Liver (tissue), 9 donors: ENCODE data around the gene ZMYND8. TPM values are rescaled to one million over a fixed set of nuclear protein-coding genes. Genes with fewer than 3 reads are reported as not detected.

Source experiments
- DNase-seq: peaks from one replicate; pipeline ENCODE4 v3.0.0-alpha.2; 2017; ENCODE audit warnings: low spot score
- H3K27ac ChIP-seq, 2 donors: one replicate each; pipeline ENCODE4 v1.7.0; 2013; ENCODE audit warnings: inconsistent platforms in 2 of 2, low read length in 2 of 2, control low read depth in 1 of 2, low read depth in 1 of 2, mild to moderate bottlenecking in 1 of 2
- H3K27me3 ChIP-seq, 4 donors: one replicate each; pipeline versions ENCODE4 v1.6.1 to v1.7.0; 2013; ENCODE audit warnings: low read length in 3 of 4, inconsistent platforms in 1 of 4, mild to moderate bottlenecking in 1 of 4, moderate library complexity in 1 of 4; ENCODE audit not compliant: control insufficient read depth in 4 of 4, insufficient read depth in 4 of 4
- H3K36me3 ChIP-seq, 4 donors: one replicate each; pipeline versions ENCODE4 v1.6.1 to v1.7.0; 2013; ENCODE audit warnings: low read length in 3 of 4, mild to moderate bottlenecking in 3 of 4, low read depth in 1 of 4, moderate library complexity in 1 of 4; ENCODE audit not compliant: control insufficient read depth in 4 of 4, insufficient read depth in 3 of 4
- H3K4me1 ChIP-seq, 4 donors: one replicate each; pipeline versions ENCODE4 v1.6.1 to v1.7.0; 2013; ENCODE audit warnings: low read length in 3 of 4, mild to moderate bottlenecking in 3 of 4, moderate library complexity in 1 of 4; ENCODE audit not compliant: control insufficient read depth in 4 of 4, insufficient read depth in 4 of 4
- H3K4me3 ChIP-seq, 3 donors: one replicate each; pipeline versions ENCODE4 v1.6.1 to v1.7.0; 2013; ENCODE audit warnings: low read length in 3 of 3, control low read depth in 1 of 3, low read depth in 1 of 3, mild to moderate bottlenecking in 1 of 3
- H3K9ac ChIP-seq, 2 donors: one replicate each; pipeline ENCODE4 v1.7.0; 2013; ENCODE audit warnings: low read length in 2 of 2, mild to moderate bottlenecking in 2 of 2, moderate library complexity in 2 of 2, control low read depth in 1 of 2, low read depth in 1 of 2
- H3K9me3 ChIP-seq, 4 donors: one replicate each; pipeline versions ENCODE4 v1.6.1 to v1.7.0; 2013; ENCODE audit warnings: low read length in 3 of 4; ENCODE audit not compliant: control insufficient read depth in 4 of 4
- HNF4G ChIP-seq: IDR thresholded peaks from 2 replicates; pipeline ENCODE4 v1.6.1; 2016; ENCODE audit warnings: antibody characterized with exemption
- NR2F2 ChIP-seq: IDR thresholded peaks from 2 replicates; pipeline ENCODE4 v1.6.1; 2016; ENCODE audit warnings: antibody characterized with exemption
- RAD21 ChIP-seq, 2 donors: IDR thresholded peaks; 2 replicates each; pipeline ENCODE4 v1.6.1; 2016; ENCODE audit warnings: antibody characterized with exemption in 2 of 2, mild to moderate bottlenecking in 2 of 2
- RXRA ChIP-seq, 2 donors: IDR thresholded peaks; 2 replicates each; pipeline ENCODE4 v1.6.1; 2017 to 2018; ENCODE audit warnings: antibody characterized with exemption in 2 of 2, mild to moderate bottlenecking in 1 of 2
- SP1 ChIP-seq: IDR thresholded peaks from 2 replicates; pipeline ENCODE4 v1.6.1; 2018; ENCODE audit warnings: antibody characterized with exemption, mild to moderate bottlenecking
- YY1 ChIP-seq: IDR thresholded peaks from 2 replicates; pipeline ENCODE4 v1.6.1; 2016; ENCODE audit warnings: antibody characterized with exemption, mild to moderate bottlenecking
- WGBS: extraction: QIAGEN DNeasy Blood & Tissue Kit; methylation state at CpG from one replicate; pipeline ENCODE4 v1.1.7; 2013; 5-methylcytosine and 5-hydroxymethylcytosine counted together
- polyA plus RNA-seq, 2 donors: library from polyadenylated mRNA; stranded (reverse) in 1 of 2; unstranded in 1 of 2; fragments of 200-250 nt in 1 of 2; fragments of >200 nt in 1 of 2; fragmentation: Nextera tagmentation in 1 of 2; extraction: Ambion mirVana in 1 of 2; gene quantifications; one replicate each; pipeline versions ENCODE4 v1.2.1 to v1.2.3, GENCODE V29; 2013 to 2015
- total RNA-seq, 2 donors: library from RNA; depleted of rRNA; stranded (reverse); fragments of >200 nt; gene quantifications; one replicate each; pipeline ENCODE4 v1.2.3, GENCODE V29; 2014
- TF ChIP-seq, protein P1 (sequence below): fragments of 150-350 bp; IDR thresholded peaks from 2 replicates; pipeline ENCODE4 v1.5.1; 2017; ENCODE audit warnings: improper control_type of control experiment, low read depth, low read length; ENCODE audit not compliant: missing input control
- TF ChIP-seq, protein P2 (sequence below): IDR thresholded peaks from 2 replicates; pipeline ENCODE4 v1.6.1; 2016; ENCODE audit warnings: antibody characterized with exemption
- TF ChIP-seq, protein P3 (sequence below): IDR thresholded peaks from 2 replicates; pipeline ENCODE4 v1.6.1; 2016; ENCODE audit warnings: antibody characterized with exemption
- donor health status: healthy.
- donor health status: healthy.
- donor health status: healthy.
- donor health status: healthy.
- donor health status: healthy.

ZMYND8 gene
- total and polyA plus RNA-seq, 4 donors, result 3.3 to 23.5 (median 6.8) TPM

DNA sequence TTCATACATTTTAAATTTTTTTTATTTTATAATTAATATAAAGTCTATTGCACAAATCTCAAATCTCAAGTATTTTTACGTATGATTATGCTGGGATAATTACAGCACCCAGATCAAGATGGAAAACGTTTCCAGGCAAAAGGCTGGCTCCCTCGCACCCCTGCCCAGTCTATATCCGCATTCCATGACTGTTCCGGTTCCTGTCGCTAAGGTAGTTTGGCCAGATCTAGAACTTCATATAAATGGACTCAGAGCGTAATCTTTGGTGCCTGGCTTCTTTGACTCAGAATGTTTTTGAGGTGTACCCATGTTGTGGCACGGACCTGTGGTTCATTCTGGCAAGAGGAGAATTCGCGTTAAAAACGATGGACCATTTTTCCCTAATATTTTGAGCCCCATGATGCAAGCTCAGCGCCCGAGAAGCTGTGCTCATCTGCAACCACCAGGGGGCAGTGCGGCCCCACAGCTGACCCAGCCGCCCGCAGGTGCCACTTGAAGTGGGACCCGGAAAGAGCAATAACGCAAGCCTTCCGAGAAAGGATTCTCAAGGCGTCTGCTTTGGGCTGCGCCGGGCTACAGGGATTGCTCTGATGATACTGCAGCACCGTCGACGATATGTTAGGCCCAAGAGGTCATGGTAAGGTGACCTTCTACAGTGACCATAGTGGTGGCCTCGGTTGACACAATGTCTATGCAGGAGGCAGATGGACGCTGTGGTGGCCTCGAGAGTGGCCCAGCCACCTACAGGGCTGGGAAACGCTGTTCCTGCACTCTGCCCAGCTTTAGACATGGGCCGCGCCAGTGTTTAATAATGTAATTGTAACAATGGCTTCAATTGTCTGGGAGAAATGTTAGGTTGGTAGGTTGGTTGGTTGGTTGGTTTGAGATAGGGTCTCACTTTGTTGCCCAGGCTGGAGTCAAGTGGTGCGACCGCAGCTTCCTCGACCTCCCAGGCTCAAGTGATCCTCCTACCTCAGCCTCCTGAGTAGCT lies 160.1 kb downstream of the ZMYND8 start:
- Histone ChIP-seq H3K4me1 (peaks cover 0 to 8% (median 0%) of the 10 kb centered on the region in 4 donors), H3K27ac (no peak overlapping the region), H3K9ac (no peak overlapping the region)

DNA sequence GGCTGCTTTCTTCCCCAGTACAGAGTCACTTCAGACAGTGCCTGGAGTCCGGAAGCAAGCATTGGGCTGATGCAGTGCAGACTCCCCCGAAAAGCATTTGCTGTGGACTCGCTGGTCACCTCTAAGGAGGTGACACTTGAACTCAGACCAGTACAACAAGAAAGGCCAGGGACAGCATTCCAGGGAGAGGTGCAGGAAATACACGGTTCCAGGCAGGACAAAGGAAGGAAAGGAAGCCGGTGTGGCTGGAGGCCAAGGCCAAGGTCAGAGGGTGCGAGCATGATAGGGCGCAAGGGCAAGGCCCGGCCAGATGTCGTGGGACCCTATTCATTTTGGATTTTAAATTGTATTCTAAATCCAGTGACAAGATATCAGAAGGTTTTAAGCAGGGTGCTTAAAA lies 160.9 kb downstream of the ZMYND8 start:
- 50% methylated on average over 9 of the region's 9 CpGs for WGBS
- H3K27ac ChIP-seq, result no peak overlapping the region
- TF ChIP-seq HNF4G (no peak), SP1 (no peak), NR2F2 (peak; percentile 90)
- TF ChIP-seq, protein P1, sequence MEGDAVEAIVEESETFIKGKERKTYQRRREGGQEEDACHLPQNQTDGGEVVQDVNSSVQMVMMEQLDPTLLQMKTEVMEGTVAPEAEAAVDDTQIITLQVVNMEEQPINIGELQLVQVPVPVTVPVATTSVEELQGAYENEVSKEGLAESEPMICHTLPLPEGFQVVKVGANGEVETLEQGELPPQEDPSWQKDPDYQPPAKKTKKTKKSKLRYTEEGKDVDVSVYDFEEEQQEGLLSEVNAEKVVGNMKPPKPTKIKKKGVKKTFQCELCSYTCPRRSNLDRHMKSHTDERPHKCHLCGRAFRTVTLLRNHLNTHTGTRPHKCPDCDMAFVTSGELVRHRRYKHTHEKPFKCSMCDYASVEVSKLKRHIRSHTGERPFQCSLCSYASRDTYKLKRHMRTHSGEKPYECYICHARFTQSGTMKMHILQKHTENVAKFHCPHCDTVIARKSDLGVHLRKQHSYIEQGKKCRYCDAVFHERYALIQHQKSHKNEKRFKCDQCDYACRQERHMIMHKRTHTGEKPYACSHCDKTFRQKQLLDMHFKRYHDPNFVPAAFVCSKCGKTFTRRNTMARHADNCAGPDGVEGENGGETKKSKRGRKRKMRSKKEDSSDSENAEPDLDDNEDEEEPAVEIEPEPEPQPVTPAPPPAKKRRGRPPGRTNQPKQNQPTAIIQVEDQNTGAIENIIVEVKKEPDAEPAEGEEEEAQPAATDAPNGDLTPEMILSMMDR, result no peak
- H3K9ac ChIP-seq, result no peak overlapping the region
- no peak for DNase-seq
- H3K9me3 ChIP-seq, result no peaks in the 10 kb centered on the region
- no peak overlapping the region for H3K4me3 ChIP-seq
- H3K27me3 ChIP-seq, result no peaks in the 10 kb centered on the region
- peaks cover 0 to 8% (median 0%) of the 10 kb centered on the region in 4 donors for H3K4me1 ChIP-seq
- H3K36me3 ChIP-seq, result no peaks in the 10 kb centered on the region

More for the DNA sequence above, 160.1 kb downstream of the ZMYND8 start:
- Histone ChIP-seq H3K9me3 (no peaks in the 10 kb centered on the region), H3K36me3 (no peaks in the 10 kb centered on the region), H3K4me3 (no peak overlapping the region), H3K27me3 (no peaks in the 10 kb centered on the region)
- DNase-seq, result peak; percentile 82
- TF ChIP-seq, protein P1, result peak; percentile 92
- TF ChIP-seq RXRA (IDR thresholded peaks at IDR 0.05), result peak in 1 of 2 donors; percentile 19
- peak; percentile 95 for TF ChIP-seq RAD21 (IDR thresholded peaks at IDR 0.05)
- TF ChIP-seq, protein P2, sequence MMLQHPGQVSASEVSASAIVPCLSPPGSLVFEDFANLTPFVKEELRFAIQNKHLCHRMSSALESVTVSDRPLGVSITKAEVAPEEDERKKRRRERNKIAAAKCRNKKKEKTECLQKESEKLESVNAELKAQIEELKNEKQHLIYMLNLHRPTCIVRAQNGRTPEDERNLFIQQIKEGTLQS, result peak; percentile 76
- TF ChIP-seq YY1, result no peak
- TF ChIP-seq, protein P3, sequence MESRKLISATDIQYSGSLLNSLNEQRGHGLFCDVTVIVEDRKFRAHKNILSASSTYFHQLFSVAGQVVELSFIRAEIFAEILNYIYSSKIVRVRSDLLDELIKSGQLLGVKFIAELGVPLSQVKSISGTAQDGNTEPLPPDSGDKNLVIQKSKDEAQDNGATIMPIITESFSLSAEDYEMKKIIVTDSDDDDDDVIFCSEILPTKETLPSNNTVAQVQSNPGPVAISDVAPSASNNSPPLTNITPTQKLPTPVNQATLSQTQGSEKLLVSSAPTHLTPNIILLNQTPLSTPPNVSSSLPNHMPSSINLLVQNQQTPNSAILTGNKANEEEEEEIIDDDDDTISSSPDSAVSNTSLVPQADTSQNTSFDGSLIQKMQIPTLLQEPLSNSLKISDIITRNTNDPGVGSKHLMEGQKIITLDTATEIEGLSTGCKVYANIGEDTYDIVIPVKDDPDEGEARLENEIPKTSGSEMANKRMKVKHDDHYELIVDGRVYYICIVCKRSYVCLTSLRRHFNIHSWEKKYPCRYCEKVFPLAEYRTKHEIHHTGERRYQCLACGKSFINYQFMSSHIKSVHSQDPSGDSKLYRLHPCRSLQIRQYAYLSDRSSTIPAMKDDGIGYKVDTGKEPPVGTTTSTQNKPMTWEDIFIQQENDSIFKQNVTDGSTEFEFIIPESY, result no peak
- WGBS, result 38% methylated on average over 34 of the region's 34 CpGs
